Activated T-cell treated with anti-CD3 and anti-CD28 coated beads for 24 hours (primary cell): ENCODE data around the gene SLC22A5.
"Not testable (repeated sequence)": the region's sequence is repeated elsewhere in the genome, so short reads cannot be mapped to it uniquely, and the experiment has no call there.

Experiments used
- DNase-seq: peaks from one replicate; pipeline ENCODE4 v3.0.0-alpha.2; 2020; ENCODE audit warnings: low read depth

SLC22A5 gene

DNA sequence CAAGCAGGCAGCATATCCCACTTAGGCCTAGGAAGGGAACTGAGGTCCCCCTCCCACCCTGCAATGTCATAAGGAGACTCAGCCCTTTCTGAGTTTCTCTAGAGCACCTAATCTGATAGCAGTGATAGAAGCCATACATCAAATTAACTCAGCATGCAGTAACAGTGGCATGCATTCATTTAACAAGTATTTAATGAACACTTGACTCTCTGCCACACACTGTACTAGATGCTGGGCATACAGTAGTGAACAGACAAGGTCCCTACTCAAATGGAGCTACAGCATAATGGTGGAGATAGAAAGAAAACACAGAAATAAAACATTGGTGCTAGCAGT, 58.6 kb downstream of the SLC22A5 start:
- no peak for DNase-seq

DNA sequence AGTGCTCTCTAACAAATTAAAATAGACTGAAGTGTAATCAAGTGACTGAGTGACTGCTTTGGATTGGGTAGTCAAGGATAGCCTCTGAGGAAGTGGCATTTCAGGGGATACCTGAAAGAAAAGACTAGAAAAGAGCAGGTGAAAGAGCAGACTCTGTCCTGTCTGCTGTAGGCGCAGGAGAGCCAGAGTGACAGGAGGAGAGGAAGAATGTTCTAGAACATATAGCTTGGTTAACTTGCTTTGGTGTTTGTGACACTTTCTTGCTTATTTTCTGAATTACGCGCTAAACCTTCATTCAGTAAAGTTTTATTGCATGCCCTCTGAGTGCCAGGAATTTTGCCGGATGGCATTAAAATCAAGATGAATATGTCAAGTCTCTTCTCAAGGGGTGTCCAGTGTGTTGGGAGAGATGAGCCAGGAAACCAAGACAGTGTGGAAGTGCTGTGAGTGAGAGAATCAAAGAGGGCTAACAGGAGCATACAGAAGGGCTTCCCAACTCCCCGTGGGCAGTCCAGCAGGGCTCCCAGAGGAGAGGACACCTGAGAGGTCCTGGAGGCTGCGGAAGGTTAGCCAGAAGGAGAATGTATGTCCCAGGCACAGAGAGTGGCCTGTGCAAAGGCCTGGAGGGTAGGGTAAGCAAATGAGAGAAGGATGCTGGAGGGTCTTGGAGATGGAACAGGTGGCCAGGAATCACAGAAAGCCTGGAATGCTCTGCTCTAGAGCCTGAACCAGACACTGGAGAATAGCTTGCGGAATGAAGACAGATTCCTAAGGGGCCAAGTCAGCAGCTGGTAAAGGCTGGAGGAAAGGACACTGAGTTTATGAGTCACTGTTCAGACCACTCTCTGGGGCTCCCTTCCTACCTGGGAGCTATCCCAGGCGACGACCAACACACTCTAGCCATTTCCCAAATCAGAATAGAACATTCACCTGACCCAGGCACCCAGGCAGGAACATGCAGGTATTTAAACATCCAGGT, 59.3 kb downstream of the SLC22A5 start:
- no peak for DNase-seq

DNA sequence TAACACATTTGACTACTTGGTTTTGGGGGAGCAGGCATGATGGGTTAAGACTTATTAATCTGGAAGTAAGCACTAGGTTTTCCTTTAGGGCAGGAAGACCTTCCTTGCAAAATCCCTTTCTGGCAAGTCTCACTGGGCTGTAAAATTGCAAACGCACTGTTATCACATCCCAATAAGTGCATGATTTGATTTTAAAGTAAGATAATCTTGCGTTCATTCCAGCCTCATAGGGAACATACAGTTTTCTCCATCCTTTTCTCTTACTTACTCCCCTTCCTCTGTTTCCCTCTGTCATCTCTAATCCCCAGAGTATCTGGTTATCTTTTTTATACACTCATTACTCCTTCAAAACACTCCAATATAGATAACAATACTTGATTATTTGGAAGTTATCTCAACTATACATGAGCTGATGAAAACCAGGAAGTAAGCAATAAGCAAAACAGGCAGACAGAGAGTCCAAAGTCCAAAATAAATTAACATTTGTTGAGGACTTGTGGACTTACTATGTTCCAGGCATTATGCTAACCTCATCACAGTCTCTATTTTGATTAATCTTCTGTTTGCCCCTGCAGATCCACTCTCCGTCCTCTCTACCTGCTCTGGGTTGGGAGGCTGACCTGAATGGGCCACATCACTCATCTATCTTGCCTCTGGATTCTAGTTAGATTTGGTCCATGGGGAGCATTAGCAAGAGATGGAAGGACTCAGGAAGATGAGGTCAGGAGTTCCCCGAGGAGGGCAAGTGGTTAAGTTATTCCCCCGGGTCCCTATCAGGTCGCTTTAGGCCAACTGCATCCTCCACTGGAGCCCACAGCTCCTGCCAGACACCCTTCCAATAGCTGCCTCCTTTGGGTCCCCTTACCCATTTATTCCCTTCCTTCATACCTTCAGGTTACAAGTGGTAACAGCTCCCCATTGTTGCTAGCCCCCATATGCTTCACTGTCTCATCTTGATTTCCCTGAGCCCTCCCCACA, 60.2 kb downstream of the SLC22A5 start:
- DNase-seq: no peak

DNA sequence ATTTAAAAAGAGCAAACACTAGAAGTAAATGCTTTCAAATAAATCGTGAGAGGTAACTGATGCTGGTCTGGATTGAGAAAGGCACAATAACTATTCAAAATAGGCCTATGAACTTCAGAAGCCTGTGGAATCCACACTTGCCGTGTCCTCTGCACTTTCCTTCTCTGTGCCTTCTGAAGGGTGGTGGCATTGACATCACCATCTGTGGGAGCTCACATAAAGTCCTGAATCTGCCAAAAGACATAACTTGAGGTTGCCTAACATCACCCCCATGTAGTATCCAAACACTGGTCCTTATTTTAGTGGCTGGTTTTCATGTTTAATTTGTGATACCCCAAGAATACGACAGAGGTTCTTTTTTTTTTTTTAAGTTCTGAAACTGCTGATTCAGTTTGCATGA, 61.2 kb downstream of the SLC22A5 start:
- no peak for DNase-seq

DNA sequence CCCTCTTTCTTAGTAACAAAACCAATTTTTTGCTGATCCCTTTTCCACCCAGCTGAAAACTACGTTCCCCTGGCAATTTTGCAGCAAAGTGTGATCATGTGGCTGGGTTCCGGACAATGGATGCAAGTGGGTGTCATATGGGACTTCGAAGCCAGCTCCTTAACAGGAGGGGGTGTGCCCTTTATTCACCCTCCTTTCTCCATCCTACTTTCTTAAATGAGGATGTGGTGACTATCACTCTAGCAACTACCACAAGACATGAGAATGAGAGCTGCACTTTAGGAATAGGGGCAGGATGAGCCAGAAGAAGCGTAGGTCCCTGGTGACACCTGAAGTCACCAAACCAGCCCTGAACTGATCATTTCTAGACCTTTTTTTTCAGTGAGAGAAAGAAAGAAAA, 62.1 kb downstream of the SLC22A5 start:
- DNase-seq: no peak

DNA sequence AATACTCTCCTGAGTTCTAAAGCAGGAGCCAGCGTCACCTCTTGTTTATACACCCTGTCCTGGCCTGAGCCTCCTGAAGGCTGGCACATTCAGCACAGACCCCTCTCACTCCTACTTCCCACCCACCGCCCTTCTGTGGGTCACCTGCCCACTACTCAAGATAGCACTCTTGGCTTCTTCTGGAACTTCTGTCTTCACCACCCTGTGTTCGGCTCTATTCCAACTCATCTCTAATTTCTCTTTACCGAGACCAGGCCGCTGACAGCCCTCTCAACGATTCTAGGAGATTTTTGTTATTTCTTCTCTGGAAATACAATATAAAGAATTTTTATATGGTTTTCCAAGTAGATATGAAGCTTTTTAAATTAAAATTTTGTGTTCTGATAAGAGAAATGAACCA, 63.6 kb downstream of the SLC22A5 start:
- no peak for DNase-seq

DNA sequence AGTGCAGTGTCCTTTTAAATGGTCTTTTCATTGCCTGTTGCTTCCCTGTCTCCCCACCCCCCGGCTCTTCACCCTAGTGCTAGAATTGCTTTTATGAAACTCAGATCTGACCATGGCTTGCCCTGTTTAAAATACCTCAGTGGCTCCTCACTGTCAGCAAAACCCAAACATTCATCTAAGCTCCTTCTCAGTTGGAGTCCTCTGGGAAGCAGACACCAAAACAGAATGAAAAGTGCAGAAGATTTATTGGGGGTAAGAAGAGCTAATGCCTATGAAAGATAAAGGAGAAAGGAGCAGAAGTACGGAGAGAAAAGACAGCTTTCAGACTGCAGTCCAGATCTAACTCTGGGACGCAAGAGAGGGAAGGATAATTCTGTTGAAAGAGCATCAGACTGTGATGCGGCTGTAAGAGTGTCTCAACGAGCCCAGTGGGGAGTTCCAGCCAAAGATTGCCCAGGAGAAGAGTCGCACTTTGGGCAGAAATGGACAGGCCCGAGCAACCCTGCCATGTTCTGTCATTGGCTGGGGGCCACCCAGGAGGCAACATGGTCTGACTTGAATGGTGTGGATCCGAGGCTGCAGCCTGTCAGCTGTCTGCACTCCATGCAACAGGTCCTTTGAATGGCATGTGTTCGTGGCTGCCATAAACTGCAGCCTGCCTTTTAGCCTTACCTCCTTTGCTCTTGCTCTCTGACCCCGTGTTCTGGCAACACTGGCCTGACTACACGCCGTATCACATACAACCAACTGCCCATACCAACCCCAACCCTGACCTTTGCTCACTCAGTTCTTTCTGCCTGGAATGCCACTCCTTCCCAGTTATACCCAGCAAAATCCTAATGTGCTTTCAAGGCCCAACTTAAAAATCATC, 65.1 kb downstream of the SLC22A5 start:
- no peak for DNase-seq

DNA sequence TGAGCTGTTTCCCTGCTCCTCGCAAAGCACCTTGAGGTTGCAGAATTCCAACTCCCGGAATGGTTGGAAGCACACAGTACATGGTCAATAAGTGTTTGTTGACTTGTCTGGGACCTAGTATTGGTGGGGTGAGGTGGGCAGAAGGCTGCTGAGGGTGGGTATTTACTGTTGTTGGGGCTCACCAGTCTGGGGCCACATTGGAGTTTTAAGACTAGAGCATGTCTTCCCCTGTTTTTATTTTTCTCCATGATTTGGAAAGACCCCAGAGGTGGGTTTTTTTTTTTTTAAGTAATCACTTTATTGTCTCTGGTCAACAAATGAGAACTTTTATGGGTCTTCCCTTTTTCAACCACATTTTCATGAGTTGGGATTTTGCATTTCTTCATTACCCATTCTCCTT, 65.9 kb downstream of the SLC22A5 start:
- DNase-seq: no peak

DNA sequence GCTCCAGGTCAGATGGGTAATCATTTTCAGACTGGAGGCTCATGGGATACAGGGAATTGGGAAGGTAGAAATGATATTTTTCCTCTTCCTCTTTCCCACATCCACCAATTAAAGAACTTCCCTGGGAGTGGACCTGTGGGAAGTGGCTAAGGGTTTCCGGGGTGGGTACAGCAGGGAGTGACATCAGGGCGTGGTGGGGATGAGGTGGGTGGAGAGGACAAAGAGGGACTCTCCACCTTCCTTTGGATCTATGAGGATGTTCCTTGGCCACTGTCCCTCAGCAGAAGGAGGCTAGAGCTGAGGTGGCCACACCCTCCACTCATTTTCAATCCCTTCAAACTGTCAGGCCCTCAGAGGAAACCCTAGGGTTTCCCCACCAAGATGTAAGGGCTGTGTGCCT, 66.4 kb downstream of the SLC22A5 start:
- no peak for DNase-seq

DNA sequence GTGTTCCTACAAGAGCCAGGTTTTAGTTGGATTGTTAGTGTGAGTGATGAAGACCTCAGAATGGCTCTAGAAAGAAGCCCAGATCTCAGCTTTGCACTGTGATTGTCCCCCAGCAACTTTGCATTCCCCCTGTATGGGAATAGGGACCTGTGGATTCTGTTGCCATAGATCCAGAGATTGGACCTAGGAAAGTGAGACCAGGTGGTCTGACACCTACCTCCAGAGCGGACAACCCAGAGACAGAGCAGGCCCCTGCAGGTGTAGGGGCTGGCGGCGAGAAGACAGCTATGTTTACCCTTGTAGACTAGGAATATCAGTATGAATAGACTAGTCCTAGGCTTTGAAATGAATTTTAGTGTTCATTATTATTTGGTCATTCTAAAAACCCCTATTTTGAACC, 67.4 kb downstream of the SLC22A5 start:
- no peak for DNase-seq

DNA sequence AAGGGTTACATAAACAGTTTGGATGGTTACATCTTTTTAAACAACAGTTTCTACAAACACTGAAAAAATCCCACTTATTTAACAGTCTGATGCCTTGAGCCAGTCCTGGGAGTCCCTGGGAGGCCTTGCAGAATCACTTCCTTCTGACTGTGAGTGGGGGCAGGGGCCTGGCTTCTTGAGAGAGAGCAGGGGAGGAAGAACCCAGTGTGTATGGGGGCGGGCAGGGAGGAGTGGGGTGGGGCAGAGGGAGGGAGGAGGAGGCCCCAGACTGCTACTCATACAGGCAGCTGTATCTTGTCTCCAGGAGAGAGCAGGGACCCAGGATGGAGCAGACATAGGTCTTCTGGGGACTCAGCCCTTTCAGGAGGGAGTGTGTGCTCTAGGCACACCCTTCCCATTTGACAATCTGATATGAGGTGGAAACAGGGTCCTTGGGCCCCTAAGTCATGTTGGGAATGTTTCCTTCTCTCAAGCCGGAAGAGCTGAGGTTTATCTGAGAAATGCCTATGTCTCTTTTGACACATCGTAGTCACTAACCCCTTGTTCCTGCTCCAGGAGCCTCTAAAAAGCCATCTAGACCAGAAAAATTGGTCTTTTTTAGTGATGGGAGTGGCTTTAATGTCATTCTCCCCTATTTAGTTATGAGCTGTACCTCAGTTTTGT, 68.2 kb downstream of the SLC22A5 start:
- peak; percentile 50 for DNase-seq

DNA sequence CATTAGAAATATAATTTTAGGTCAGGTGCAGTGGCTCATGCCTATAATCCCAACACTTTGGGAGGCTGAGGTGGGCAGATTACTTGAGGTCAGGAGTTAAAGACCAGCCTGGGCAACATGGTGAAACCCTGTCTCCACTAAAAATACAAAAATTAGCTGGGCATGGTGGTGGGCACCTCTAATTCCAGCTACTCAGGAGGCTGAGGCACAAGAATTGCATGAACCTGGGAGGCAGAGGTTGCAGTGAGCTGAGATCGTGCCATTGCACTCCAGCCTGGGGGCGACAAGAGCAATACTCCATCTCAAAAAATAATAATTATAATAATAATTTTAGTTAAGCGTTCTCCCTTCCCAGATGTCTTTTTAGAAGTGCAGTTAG, 68.7 kb downstream of the SLC22A5 start:
- not testable (repeated sequence) for DNase-seq

DNA sequence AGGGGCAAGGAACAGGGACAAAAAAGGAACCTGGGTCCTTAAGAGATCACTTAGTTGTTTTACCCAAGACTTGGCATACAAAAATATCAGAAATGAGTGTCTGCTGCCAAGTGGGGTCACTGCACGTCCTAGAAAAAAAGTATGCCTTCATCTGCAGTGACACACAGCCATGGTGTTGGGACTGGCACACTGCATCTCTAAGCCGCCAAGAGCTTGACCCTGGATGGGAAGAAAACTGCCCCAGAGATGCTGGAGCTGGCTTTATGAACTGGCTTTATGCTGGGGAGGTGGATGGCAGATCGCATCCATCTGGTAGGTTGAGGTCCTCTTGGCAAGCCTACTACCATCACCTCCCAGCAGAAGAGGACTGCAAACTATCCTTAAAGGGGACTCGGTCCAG, 69.4 kb downstream of the SLC22A5 start:
- DNase-seq: no peak

DNA sequence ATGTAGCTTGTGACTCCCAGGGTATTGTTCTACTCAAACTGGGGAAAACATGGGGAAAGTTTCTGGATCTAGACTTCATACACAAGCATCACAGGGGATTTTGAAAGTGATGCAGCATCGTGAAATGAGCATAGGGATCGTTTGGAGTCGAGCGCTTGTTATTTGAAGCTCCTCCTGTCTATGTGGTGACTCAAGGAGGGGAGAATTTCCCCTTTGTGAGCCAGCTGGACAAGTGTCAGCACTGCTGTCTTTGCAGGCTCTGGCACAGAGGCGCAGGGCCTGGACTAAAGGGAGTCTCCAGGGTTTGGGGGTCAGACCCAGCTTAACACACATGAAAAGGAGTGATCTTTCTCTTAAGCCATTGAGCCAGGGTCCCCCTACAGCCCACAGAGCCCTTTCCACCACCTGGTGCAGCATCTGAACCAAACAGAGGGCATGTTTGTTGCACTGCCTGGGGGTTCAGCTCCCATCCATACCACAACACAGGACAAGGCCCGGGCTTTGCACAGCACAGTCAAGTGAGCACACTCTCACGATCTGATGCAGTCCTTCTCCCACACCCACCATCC, 70.1 kb downstream of the SLC22A5 start:
- DNase-seq: no peak

DNA sequence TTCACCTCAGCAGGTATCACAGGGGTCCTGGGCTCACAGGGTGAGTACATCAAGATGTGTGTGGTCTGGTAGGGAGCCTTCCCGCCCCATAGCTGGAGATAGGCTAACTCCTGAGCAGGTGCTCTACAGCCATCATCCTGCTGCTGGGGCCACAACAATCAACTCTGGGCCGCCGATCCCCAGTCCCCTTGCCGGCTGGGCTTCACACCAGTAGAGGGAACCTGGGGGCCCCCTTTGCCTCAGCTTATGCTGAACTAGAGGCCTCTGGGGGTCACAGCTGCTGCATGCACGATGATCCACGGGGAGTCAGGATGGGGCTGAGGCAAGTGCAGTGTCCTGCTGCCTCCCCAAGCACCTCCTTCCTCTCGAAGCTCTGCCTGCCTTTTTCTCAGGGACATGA, 74.6 kb downstream of the SLC22A5 start:
- DNase-seq: no peak
